HEK293 (cell line): ENCODE measurements around the gene EDEM2.

ENCODE experiments used
- MZF1 ChIP-seq: fragments of 450-650 bp; formaldehyde crosslinking; IDR thresholded peaks from 2 replicates; pipeline ENCODE4 v1.5.1; 2017; ENCODE audit warnings: missing biosample characterization, missing genetic modification characterization, borderline replicate concordance
- ZBTB7A ChIP-seq: fragments of 450-650 bp; formaldehyde crosslinking; IDR thresholded peaks from 2 replicates; pipeline ENCODE4 v1.5.1; 2016; ENCODE audit warnings: low read depth, missing biosample characterization, missing genetic modification characterization
- ZNF175 ChIP-seq: fragments of 450-650 bp; formaldehyde crosslinking; IDR thresholded peaks from 2 replicates; pipeline ENCODE4 v1.5.1; 2016; ENCODE audit warnings: missing biosample characterization, missing genetic modification characterization
- ZNF571 ChIP-seq: fragments of 450-650 bp; formaldehyde crosslinking; IDR thresholded peaks from 2 replicates; pipeline ENCODE4 v1.5.0; 2017; ENCODE audit warnings: missing biosample characterization, missing genetic modification characterization
- TF ChIP-seq, protein P1 (sequence below): fragments of 450-650 bp; formaldehyde crosslinking; IDR thresholded peaks from 2 replicates; pipeline ENCODE4 v1.5.1; 2016; ENCODE audit warnings: missing biosample characterization, missing genetic modification characterization

DNA sequence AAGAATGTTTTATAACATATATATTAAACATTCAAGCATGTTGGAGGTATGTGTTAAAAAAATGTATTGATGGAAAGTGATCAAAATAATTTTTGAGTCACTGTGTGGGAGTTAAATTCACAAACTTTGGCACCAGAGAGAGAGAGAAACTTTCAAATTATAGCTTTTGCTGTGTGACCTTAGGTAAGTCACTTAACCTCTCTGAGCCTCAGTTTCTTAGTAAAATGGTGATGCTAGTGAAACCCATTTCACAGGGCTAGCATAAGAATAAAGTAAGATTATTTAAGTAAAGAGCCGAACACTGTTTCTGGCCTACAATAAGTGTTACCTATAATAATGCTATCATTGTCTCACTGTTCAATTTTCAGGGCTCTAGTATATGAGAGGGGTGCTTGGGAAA lies 20.7 kb upstream of the EDEM2 start:
- TF ChIP-seq ZBTB7A (no peak), ZNF175 (no peak), ZNF571 (no peak), MZF1 (no peak)
- TF ChIP-seq, protein P1, sequence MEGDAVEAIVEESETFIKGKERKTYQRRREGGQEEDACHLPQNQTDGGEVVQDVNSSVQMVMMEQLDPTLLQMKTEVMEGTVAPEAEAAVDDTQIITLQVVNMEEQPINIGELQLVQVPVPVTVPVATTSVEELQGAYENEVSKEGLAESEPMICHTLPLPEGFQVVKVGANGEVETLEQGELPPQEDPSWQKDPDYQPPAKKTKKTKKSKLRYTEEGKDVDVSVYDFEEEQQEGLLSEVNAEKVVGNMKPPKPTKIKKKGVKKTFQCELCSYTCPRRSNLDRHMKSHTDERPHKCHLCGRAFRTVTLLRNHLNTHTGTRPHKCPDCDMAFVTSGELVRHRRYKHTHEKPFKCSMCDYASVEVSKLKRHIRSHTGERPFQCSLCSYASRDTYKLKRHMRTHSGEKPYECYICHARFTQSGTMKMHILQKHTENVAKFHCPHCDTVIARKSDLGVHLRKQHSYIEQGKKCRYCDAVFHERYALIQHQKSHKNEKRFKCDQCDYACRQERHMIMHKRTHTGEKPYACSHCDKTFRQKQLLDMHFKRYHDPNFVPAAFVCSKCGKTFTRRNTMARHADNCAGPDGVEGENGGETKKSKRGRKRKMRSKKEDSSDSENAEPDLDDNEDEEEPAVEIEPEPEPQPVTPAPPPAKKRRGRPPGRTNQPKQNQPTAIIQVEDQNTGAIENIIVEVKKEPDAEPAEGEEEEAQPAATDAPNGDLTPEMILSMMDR (tag by site-specific recombination): no peak
